ENCODE results near the gene BTG1.

DNA sequence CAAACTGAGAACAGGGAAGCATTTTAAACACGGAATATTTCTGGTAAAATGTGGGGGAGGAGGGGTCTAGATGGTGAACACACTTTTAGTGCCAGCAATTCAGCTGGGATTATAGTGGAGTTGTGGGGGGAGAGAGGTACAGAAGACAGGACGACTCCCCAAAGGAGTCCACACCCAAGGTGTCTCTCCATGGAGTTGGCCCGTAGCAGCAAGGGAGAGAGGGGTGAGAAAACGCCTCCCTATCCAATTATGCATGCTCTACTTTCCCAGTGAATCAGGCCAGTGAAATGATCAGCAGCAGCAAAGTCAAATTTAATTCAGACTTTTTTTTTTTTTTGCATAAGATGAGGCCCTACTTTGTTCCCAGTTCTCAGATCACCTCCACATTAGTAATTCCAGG is 38.6 kb downstream of the BTG1 start:
- no peak for TF ChIP-seq POLR2AphosphoS5 (IDR thresholded peaks at IDR 0.05)
- no peak for TF ChIP-seq POLR2A (IDR thresholded peaks at IDR 0.05)
